Small intestine (tissue), 7 donors: ENCODE measurements around the gene NCAPH2. TPM values are rescaled to one million over a fixed set of nuclear protein-coding genes. Genes with fewer than 3 reads are reported as not detected.

Experiments used
- DNase-seq, 2 donors: peaks; one replicate each; pipeline versions ENCODE4 v3.0.0 to v3.0.0-alpha.2; 2013
- FAIRE-seq: peaks from 2 replicates; lab custom pipeline; 2012; peaks lifted over from hg19 to GRCh38; lab: Jason Lieb, UNC
- H3K27ac ChIP-seq, 3 donors: one replicate each; pipeline ENCODE4 v1.5.1; 2013; ENCODE audit warnings: low read length in 2 of 3, mild to moderate bottlenecking in 2 of 3, control low read depth in 1 of 3, inconsistent platforms in 1 of 3, low read depth in 1 of 3, moderate library complexity in 1 of 3
- H3K27me3 ChIP-seq, 3 donors: one replicate each; pipeline ENCODE4 v1.6.1; 2013; ENCODE audit warnings: low read length in 3 of 3, inconsistent platforms in 1 of 3; ENCODE audit not compliant: control insufficient read depth in 3 of 3, insufficient read depth in 3 of 3
- H3K36me3 ChIP-seq, 3 donors: one replicate each; pipeline ENCODE4 v1.6.1; 2013; ENCODE audit warnings: low read length in 3 of 3, inconsistent platforms in 1 of 3, low read depth in 1 of 3, mild to moderate bottlenecking in 1 of 3, moderate library complexity in 1 of 3; ENCODE audit not compliant: control insufficient read depth in 3 of 3, insufficient read depth in 2 of 3
- H3K4me1 ChIP-seq, 3 donors: one replicate each; pipeline ENCODE4 v1.6.1; 2013; ENCODE audit warnings: low read length in 2 of 3, inconsistent platforms in 1 of 3, low read depth in 1 of 3, mild to moderate bottlenecking in 1 of 3, moderate library complexity in 1 of 3; ENCODE audit not compliant: control insufficient read depth in 3 of 3, insufficient read depth in 2 of 3
- H3K4me3 ChIP-seq, 3 donors: one replicate each; pipeline ENCODE4 v1.5.1; 2013; ENCODE audit warnings: low read length in 3 of 3, control low read depth in 1 of 3, inconsistent platforms in 1 of 3, low read depth in 1 of 3, mild to moderate bottlenecking in 1 of 3, moderate library complexity in 1 of 3
- H3K9me3 ChIP-seq, 2 donors: one replicate each; pipeline ENCODE4 v1.6.1; 2013; ENCODE audit warnings: low read depth in 1 of 2, low read length in 1 of 2; ENCODE audit not compliant: control insufficient read depth in 2 of 2, insufficient read depth in 1 of 2
- WGBS, 3 donors: extraction: QIAGEN DNeasy Blood & Tissue Kit; methylation state at CpG; one replicate each; pipeline ENCODE4 v1.1.7; 2013; 5-methylcytosine and 5-hydroxymethylcytosine counted together
- polyA plus RNA-seq, 4 donors: library from polyadenylated mRNA; stranded (reverse) in 3 of 4; unstranded in 1 of 4; fragments of 200-250 nt in 3 of 4; fragments of 120-200 nt in 1 of 4; gene quantifications; one replicate each; pipeline versions ENCODE4 v1.2.1 to v1.2.3, GENCODE V29; 2013
- donor health status: healthy with polysubstance abuse.
- donor health status: control.
- donor health status: control.
- donor health status: Bipolar disorder and iron deficiency.
- donor health status: healthy.

The NCAPH2 gene
- polyA plus RNA-seq, 4 donors = 29.3 to 45.9 (median 39.8) TPM

- H3K4me1 ChIP-seq = peaks cover 0 to 24% (median 7%) of the 10 kb centered on the region in 3 donors
- WGBS, 3 donors = 90 to 93% (median 91%) methylated on average over 12 of the region's 12 CpGs
- FAIRE-seq = no peak
- no peaks in the 10 kb centered on the region for H3K9me3 ChIP-seq
- H3K36me3 ChIP-seq = peaks cover 0 to 15% (median 0%) of the 10 kb centered on the region in 3 donors
- H3K27ac ChIP-seq = no peak overlapping the region
- no peak overlapping the region for H3K4me3 ChIP-seq
- peaks cover 0 to 37% (median 1%) of the 10 kb centered on the region in 3 donors for H3K27me3 ChIP-seq
- DNase-seq = no peak
These were observed 30.1 kb upstream of the NCAPH2 start for GRCh38 chr22:50477923-50478322.

DNA sequence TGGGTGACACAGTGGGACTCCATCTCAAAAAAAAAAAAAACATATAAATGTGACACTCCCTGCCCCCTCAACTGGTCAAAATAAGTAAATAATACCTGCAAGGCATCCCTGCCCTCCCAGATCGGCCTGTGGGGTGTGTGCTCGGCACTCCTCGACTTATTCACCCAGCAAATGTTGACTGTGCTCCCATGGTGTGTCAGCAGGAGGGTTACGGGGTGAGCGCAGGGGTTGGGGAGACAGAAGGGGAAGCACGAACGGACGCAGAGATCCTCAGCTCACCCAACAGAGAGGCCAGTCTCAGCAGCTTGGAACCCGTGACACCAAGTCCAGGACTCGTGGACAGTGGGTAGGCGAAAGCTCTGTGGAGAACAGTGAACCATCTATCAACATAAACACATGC lies 28.3 kb upstream of the NCAPH2 start:
- peaks cover 0 to 20% (median 0%) of the 10 kb centered on the region in 3 donors for H3K36me3 ChIP-seq
- no peak for DNase-seq
- H3K4me1 ChIP-seq = peaks cover 0 to 31% (median 3%) of the 10 kb centered on the region in 3 donors
- FAIRE-seq = no peak
- H3K27me3 ChIP-seq = peaks cover 0 to 37% (median 2%) of the 10 kb centered on the region in 3 donors
- H3K4me3 ChIP-seq = no peak overlapping the region
- no peak overlapping the region for H3K27ac ChIP-seq
- WGBS, 3 donors = 59 to 83% (median 80%) methylated on average over 11 of the region's 11 CpGs
- no peaks in the 10 kb centered on the region for H3K9me3 ChIP-seq

GRCh38 chr22:50481045-50481439 lies 27.0 kb upstream of the NCAPH2 start:
- Histone ChIP-seq H3K27ac (no peak overlapping the region), H3K4me1 (peaks cover 0 to 32% (median 3%) of the 10 kb centered on the region in 3 donors), H3K27me3 (peaks cover 0 to 37% (median 2%) of the 10 kb centered on the region in 3 donors), H3K36me3 (peaks cover 0 to 20% (median 0%) of the 10 kb centered on the region in 3 donors), H3K4me3 (peak overlapping the region; percentile 28 to 81 (median 63)), H3K9me3 (no peaks in the 10 kb centered on the region)
- FAIRE-seq = no peak
- WGBS, 3 donors = 4 to 9% (median 7%) methylated on average over 39 to 45 of the region's 45 CpGs
- DNase-seq = no peak

- Histone ChIP-seq H3K4me3 (peak within 1 kb of the TSS; percentile 61 to 81 (median 63)), H3K9me3 (no peaks in the 10 kb centered on the region), H3K36me3 (peaks cover 0 to 20% (median 0%) of the 10 kb centered on the region in 3 donors), H3K4me1 (peaks cover 0 to 32% (median 3%) of the 10 kb centered on the region in 3 donors), H3K27ac (peak within 1 kb of the TSS; percentile 54 to 70 (median 67)), H3K27me3 (peaks cover 0 to 37% (median 2%) of the 10 kb centered on the region in 3 donors)
- peak; percentile 43 to 76 for DNase-seq
- no peak for FAIRE-seq
- 3 to 6% (median 5%) methylated on average over 26 to 70 of the region's 70 CpGs for whole genome bisulfite sequencing, 3 donors
These were observed 26.5 kb upstream of the NCAPH2 start, which contains the start of gene ADM2 for GRCh38 chr22:50481440-50482106. ADM2 (plus strand) TSS chr22:50481543; CDS start chr22:50481848, 305 bp downstream.

GRCh38 chr22:50482107-50483074 lies 25.6 kb upstream of the NCAPH2 start:
- FAIRE-seq (no peak), DNase-seq (peak; percentile 39 to 40)
- peaks cover 0 to 34% (median 2%) of the 10 kb centered on the region in 3 donors for H3K27me3 ChIP-seq
- H3K4me1 ChIP-seq = peaks cover 0 to 32% (median 3%) of the 10 kb centered on the region in 3 donors
- H3K9me3 ChIP-seq = no peaks in the 10 kb centered on the region
- H3K36me3 ChIP-seq = peaks cover 0 to 20% (median 0%) of the 10 kb centered on the region in 3 donors
- H3K27ac ChIP-seq = peak overlapping the region; percentile 54 to 70 (median 67)
- WGBS, 3 donors = 58 to 63% (median 59%) methylated on average over 32 to 35 of the region's 35 CpGs
- H3K4me3 ChIP-seq = peak overlapping the region; percentile 61 to 81 (median 63)

DNA sequence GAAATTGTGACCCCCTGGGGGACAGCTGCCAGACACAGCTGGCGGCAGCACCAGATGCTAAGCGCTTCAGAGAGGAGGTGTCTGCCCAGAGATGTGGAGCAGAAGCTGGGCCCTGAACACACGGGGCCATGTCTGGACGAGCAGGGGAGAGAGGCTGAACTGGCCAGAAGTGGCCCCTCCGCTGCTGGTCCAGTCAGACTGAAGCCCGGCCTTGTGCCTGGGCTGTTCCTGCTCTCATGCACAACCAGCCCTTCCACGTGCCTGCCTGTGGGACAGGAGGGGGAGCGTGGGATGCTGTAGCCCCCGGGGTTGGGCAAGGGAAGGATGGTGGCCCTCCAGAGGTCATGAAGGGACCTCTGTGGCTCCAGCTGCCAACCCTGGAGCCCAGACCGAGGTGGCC lies 24.9 kb upstream of the NCAPH2 start:
- Histone ChIP-seq H3K27ac (peak overlapping the region in 1 of 3 donors; percentile 82), H3K27me3 (peaks cover 0 to 32% (median 2%) of the 10 kb centered on the region in 3 donors), H3K9me3 (no peaks in the 10 kb centered on the region), H3K4me3 (peak overlapping the region in 1 of 3 donors; percentile 61), H3K4me1 (peaks cover 0 to 32% (median 3%) of the 10 kb centered on the region in 3 donors), H3K36me3 (peaks cover 0 to 20% (median 0%) of the 10 kb centered on the region in 3 donors)
- FAIRE-seq (no peak), DNase-seq (no peak)
- 70 to 84% (median 81%) methylated on average over 10 of the region's 10 CpGs for WGBS, 3 donors

- DNase-seq (no peak), FAIRE-seq (no peak)
- Histone ChIP-seq H3K4me3 (peak overlapping the region in 1 of 3 donors; percentile 61), H3K27ac (peak overlapping the region in 2 of 3 donors; percentile 77 to 82), H3K4me1 (peaks cover 0 to 32% (median 3%) of the 10 kb centered on the region in 3 donors), H3K27me3 (peaks cover 0 to 31% (median 2%) of the 10 kb centered on the region in 3 donors), H3K36me3 (peaks cover 0 to 20% (median 0%) of the 10 kb centered on the region in 3 donors), H3K9me3 (no peaks in the 10 kb centered on the region)
- 63 to 87% (median 75%) methylated on average over 6 to 8 of the region's 8 CpGs for WGBS, 3 donors
These were observed 24.5 kb upstream of the NCAPH2 start for GRCh38 chr22:50483556-50483955.
